GM21529 (cell line): ENCODE results near the gene ABHD16B.
"Not testable (repeated sequence)": the region's sequence is repeated elsewhere in the genome, so short reads cannot be mapped to it uniquely, and the experiment has no call there.

Experiments used
- ATAC-seq: cut with Tn5 transposase; IDR thresholded peaks from one replicate; pipeline ENCODE4 v1.9.1; 2021; ENCODE audit not compliant: unreplicated experiment

Gene ABHD16B

DNA sequence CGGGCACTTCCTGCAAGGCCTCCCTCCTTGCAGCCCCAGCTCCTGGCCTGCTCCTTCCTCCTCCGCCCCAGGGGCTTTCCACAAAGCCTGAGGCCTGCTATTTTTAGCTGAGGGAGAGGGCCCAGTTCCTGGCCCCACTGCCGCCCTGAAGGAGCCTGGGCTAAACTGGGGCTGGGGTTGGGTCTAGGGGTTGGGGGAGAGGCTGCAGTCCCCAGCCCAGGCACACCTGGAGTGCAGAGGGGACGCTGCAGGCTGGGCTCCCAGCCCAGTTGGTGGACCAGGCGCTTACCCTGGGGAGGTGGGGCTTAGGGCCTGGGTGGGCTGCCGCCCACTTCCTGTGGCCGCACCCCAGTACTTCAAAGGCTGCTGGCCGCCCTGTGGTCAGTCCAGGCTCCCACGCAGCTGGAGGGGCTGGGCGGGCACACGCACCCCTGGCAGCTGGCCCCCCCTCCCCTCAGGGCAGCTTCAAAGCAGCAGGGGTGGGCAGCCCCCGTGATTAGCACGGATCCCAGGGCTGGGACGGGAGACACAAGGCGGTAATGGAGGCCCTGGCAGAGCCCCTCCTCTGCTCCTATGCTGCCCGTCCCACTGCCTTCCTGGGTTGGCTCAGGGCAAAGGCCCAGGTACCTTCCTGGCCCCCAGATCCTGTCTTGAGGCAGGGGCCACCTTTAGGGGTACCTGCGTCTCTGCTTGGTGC is 7.1 kb upstream of the ABHD16B start:
- no peak for ATAC-seq

DNA sequence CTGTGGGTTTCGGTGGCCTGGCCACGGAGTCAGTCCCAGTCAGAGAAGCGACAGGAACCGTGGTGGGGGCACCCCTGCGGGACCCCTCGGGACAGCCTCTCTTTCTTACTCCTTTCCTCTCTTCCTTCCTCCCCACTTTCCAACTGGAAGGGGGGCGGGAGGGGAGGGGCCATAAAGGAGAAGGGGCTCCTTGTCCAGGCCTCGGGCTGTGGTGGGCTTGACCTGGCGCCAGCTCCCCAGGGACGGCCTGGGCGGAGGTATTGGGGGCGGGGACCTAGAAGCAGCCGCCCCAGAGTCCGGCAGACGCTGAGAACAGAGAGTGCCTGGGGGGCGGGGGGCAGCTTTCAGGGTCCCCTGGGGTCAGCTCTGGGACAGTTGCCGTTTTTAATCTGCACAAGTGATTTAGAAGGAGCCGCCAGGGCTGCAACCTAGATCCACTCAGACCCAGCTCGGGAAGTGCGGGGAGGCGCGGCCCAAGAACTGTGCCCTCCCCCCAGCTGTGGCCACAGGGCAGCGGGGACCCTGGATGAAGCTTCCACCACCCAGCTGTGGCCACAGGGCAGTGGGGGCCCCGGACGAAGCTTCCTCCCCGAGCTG is 6.4 kb upstream of the ABHD16B start:
- ATAC-seq: no peak

DNA sequence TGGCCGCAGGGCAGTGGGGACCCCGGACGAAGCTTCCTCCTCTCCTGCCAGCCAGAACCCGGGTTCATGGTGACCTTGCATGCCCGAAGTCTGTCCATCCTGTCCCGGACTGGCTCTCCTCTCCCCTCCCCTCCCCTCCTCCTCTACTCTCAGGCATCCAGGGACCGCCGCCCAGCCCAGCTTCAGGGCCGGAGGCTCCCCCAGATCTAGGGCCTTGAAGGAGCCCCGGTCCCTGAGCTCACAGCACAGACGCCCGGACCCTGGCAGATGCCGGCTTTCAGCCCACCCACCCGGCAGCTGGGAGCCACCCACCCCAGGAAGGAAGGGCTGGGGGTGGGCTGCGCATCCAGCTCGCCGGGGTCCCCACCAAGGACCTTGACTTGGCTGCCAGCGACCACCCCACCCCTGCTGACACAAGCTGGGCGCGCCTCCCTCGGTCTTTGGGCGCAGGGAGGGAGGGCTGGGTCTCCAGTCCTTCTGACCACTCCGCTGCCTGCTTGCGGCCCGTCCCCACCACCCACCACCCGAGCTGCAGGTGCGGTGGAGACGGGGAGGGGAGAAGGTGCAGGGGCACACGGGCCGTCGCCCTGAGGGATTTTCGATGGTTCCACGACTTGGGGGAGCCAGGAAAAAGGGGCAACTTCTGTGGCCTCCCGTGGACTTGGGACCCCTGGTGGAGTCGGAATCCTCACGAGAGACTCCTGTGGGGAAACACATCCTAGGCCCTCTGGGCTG is 5.8 kb upstream of the ABHD16B start:
- ATAC-seq: no peak

DNA sequence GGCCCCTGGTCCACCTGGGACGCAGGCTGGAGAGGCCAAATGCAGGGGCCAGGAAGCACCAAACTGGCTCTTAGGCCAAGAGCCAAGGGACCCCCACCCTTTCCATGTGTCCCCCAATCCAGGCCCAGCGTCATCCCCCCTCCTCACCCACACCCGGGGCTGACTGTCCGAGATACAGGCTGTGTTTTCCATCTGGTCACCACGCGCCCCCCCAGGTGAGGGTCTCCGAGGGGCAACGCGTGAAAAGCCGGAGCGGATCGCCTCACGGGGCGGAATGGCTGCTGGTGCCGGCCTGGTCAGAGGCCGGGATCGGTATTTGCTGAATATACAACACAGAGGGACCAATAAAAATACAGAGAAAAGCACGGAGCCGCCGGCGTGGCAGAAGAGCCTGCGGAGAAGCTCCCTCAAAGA is 5.2 kb upstream of the ABHD16B start:
- no peak for ATAC-seq

DNA sequence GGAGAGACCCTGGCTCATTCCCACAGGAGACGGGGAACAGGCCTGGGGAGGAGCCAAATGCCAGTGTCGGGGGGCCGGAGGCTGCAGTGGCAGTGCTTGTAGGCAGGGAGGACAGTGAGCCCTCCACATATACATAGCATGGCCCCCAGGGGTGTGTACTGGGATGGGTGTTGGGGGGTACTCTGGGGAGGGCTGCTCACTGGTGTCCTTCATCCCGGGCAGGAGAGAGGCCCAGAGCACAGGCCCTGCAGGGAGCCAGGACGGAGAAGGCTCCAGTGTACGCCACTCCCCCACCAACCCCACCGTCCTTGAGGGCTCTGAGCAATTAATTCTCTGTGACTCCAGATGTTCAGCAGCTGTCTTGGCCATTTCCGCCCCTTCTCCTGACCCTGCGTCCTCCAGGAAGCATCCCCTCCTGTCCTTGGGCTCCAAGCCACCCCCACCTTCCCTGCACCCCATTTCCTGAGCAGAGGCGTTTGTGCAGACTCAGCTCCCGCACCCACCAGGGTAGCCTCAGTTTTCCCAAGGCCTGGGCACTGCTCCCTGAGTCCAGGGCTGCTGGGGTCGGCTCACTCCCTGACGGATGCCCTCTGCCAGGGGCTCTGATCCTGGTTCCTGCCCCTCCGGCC is 3.4 kb upstream of the ABHD16B start:
- no peak for ATAC-seq

DNA sequence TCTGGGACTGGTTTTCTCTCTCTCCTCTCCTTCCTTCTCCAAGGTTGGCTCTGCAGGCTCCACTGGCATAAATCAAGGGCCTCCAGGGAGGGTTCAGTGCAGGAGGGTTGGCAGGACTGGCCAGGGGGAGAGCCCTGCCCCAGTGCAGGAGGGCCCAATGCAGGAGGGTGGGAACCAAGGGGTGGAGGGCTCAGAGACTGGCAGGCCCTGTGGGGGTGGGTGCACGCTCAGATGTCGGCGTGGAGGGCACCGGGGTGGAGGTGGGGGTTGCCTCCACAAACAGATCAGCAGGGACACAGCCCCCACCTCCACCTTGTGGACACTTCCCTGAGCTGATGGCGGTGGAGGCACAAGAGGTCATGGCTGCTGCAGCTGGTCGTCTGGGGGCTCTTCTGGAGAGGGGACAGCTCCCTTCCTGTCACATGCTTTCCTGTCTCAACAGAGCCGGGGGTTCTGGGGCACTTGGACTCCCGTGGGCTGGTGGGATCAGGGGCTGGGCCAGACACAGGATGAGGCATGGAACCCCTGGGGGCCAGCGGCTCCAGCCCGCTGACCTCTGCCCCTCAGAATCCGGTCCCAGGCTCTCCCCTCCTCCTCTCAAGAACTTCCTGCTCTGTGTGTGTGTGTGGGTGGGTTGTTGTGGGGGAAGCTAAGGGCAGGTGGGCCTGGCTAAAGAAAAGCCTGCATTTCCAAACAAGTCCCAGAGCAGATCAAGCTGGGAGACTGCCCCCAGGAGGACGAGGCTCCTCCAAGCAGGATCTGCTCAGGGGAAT is 2.7 kb upstream of the ABHD16B start:
- ATAC-seq: no peak

DNA sequence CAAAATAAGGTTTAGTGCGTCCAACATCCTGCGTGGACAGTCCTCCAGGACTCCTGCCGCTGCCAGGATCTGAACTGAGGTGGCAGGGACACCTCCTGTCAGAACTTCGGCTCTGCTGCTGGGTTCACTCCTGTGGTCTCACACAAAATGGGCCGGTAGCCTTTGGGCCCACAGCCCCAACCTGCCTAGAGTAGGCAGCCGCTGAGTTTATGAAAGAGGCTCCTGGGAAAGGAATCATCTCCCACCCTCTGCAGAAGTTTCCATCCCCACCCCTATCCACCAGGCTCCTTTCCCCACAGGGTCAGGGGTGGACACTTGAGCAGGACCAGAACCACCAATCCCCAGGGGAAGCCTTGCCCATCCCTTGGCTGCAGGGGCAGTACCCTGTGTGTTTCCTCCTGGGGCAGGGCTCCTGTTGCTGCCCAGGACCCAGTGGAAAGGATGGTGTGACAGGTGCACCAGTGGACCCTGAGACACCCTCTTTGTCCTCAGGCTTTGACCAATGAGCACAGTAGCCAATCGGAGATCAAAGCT is 2.1 kb upstream of the ABHD16B start:
- ATAC-seq: no peak

DNA sequence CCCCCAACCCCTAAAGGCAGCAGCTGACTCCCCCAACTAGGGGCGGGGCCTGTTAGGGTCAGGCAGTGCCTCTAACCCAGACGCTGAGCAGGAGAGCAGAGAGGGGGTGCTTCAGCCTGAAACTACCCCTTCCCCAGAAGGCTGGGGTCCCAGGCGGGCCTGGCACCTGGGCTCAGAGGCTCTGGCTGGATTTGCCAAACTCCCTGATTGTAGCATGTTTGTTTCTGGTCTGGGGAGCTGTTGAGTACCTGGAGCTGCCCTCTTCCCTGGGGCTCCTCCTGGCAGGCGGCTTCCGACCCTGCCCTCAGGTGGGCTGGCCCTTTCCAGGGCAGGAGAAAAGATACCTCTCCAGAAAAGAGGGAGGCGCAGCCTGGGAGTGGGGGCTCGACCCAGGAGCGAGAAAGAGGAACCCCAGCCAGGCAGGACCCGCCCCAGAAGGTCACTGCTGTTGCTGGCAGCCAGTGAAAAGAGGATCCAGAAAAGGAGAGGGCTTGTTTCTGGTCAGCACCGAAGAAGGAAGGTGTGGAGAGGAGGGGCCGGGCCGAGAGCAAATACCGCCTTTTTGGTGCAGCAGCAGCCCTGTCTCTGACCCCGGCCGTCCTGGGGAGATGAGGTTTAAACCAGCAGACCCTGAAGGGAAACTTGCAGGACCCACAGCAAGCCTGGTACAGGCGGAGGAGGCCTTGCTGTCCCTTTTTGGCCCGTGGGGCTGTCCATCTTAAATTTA is 810 bp upstream of the ABHD16B start:
- ATAC-seq: no peak

DNA sequence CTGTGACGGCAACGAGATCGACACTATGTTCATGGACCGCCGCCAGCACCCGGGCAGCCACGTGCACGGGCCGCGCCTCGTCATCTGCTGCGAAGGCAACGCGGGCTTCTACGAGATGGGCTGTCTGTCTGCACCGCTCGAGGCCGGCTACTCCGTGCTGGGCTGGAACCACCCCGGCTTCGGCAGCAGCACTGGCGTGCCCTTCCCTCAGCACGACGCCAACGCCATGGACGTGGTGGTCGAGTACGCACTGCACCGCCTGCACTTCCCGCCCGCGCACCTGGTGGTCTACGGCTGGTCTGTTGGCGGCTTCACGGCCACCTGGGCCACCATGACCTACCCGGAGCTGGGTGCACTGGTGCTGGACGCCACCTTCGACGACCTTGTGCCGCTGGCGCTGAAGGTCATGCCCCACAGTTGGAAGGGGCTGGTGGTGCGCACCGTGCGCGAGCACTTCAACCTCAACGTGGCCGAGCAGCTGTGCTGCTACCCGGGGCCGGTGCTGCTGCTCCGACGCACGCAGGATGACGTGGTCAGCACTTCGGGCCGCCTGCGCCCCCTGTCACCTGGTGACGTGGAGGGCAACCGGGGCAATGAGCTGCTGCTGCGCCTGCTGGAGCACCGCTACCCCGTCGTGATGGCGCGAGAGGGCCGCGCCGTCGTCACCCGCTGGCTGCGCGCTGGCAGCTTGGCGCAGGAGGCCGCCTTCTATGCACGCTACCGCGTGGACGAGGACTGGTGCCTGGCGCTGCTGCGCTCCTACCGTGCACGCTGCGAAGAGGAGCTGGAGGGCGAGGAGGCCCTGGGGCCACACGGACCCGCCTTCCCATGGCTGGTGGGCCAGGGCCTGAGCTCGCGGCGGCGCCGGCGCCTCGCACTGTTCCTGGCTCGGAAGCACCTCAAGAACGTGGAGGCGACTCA is 943 bp downstream of the ABHD16B start:
- ATAC-seq: no peak

DNA sequence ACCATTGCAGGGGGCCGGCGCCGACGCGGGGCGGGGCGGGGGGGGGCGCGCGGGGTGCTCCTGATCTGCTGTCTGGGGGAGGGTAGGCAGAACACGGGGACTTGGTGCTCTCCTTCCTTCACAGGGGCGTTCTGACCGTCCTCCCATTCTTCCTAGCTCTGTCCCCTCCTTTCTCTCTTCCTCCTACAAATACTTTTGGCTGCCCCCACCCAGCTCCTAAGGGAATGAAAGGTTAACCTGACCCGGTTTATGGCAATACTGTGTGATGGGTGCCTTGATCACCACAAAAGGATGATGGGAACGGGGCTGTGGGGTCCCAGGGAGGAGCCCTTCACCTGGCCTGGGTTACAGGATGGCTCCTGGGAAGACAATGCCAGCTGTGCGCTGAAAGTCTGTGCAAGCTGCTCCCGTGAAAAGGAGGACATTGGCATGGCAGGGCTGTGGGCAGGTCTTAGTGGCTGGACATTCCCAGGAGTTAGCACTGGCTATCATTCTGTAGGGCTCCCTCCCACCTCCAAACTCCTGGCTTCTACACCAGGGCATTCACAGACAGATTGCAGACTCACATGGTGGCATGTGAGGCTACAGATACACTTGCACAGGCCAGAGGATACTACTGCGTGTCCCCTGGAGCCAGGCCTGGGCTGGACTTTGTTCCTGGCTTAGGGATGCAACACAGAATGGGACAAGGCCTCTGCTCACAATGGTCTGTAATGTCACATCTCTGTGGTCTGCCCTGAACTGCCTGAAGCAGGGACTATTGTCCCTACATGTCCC is 1.9 kb downstream of the ABHD16B start:
- no peak for ATAC-seq

DNA sequence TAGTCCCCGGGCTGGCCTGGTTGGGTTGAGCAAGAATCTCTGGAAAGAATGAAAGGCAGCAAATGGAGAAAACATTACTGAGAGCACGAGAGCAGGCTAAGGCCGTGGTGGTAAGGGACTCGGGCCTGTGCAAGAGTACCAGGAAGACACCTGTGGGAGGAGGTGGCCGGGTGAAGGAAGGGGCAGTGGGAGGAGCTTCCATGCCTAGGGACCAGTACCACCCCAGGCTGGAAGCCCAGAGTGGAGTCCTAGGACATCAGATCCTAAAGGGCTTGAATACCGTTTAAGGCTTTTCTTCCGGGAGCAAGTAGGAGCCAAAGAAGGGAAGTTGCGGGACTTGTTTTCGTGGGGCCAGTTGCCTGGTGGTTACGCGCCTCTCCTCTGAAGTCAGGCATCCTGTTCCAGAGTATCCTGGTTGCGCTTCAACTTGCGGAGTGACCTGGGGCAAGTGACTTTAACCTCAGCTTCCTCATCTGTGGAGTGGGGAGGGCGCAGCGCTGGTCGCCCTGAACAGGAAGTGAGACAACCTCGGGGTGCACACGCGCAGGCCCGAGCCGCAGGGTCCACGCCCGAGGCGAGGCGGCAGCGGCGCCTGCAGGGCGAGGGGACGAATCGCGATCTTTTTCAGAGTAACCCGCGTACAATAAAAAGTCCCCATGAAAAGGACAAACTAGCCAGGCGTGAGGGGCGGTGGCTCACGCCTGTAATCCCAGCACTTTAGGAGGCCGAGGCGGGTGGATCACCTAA is 2.7 kb downstream of the ABHD16B start:
- ATAC-seq: peak; percentile 70

DNA sequence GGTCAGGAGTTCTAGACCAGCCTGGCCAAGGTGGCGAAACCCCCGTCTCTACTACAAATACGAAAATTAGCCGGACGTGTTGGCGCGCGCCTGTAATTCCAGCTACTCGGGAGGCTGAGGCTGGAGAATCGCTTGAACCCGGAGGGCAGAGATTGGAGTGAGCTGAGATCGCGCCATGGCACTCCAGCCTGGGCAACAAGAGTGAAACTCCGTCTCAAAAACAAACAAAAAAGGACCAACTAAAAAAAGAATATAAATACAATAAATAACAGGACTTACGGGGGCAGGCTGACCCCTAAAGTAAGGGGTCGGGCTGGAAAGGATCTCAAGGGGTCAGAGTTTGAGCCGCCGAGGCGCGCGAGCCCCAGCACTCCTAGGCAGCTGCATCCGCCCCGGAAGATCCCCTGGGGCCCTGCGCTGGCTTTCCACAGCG is 3.3 kb downstream of the ABHD16B start:
- ATAC-seq: no peak

DNA sequence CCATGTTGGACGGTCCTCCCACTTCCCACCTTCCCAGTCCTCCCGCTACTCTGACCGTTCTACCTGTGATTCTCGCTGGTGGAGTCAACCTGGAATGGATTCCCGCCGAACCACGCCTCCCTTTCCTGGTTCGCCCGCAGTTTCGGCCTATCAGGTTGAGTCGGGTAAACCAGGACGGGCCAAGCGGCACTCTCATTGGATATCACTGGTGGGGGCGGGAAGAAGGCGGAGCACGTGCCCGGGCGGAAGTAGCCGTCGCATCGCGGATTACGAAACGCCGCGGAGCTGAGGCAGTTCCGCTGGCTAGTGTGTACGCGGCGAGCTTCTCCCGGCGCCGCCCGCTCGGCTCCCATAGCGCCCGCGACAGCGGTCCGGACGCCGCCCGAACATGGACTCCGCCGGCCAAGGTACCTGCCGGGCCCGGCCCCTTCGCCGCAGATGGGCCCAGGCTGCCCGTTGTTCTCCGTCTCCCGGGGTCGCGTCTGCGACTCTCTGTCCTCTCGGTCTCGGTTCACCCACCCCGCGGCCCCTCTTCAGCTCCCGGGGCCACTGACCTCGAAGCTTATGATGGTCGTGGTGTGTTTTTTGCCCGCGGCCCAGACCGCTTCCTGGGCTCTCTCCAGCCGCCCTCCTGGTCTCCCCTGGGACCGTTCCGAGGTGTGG is 3.8 kb downstream of the ABHD16B start, which contains the start of gene TPD52L2:
Gene TPD52L2, plus strand, starts transcription at position 293 of the 663 bp plus-strand sequence. Its CDS starts 96 bp downstream, at position 389.
- ATAC-seq: peak; percentile 67

DNA sequence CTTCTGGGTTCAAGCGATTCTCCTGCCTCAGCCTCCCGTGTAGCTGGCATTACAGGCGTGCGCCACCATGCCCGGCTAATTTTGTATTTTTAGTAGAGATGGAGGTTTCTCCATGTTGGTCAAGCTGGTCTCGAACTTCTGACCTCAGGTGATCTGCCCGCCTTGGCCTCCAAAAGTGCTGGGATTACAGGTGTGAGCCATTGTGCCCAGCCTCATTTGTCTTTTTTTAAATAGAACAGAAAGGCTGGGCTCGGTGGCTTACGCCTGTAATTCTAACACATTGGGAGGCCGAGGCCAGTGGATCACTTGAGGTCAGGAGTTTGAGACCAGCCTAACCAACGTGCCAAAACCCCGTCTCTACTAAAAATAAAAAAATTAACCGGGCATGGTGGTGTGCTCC is 5.7 kb downstream of the ABHD16B start:
- ATAC-seq: not testable (repeated sequence)

DNA sequence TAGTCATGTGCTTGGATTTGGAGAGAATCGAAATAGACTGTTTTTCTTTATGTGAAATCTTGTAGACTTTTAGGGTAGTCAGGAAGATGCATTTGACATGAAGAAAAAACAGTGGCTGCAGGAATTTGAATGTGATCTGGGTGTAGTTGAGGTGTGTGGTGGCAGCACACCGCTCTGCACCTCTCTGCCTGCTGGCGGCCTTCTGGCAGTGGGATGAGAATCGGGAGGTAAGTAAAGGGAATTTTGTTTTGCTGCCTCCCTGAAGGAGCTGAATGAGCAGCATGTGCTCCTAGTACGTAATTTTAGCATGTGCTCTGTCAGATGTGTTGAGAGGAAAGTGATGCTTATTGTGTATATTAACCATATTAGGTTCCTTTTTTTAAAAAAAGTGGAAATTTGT is 7.0 kb downstream of the ABHD16B start:
- no peak for ATAC-seq

DNA sequence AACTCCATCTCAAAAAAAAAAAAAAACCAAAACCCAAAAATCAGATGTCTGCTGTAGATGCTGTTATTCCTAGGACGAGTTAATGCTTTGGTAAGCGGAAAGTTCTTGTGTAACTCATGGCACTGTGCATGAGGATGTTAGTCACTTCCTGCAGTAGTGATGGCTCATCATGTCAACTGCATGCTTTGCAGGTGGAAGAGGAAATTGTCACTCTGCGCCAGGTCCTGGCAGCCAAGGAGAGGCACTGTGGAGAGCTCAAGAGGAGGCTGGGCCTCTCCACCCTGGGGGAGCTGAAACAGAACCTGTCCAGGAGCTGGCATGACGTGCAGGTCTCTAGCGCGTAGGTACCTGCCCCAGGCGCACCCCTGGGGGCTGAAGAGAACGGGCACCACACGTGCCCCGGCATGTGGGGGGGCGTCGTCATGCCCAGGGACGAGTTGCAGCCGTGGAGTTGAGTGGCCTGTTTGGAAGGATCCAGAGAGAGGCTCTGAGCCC is 12.2 kb downstream of the ABHD16B start:
- no peak for ATAC-seq

DNA sequence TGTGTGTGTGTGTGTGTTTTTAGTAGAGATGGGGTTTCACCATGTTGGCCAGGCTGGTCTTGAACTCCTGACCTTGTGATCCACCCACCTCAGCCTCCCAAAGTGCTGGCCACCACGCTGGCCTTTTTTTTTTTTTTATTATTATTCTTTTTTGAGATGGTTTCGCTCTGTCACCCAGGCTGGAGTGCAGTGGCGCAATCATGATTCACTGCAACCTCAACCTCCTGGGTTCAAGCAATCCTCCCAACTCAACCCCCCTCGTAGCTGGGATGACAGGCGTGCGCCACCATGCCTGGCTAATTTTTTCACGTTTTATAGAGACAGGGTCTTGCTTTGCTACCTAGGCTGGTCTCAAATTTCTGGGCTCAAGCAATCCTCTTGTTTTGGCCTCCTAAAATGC is 12.9 kb downstream of the ABHD16B start:
- ATAC-seq: not testable (repeated sequence)
